ENCODE data around the gene EEF1G.
"Not testable (repeated sequence)": the region's sequence is repeated elsewhere in the genome, so short reads cannot be mapped to it uniquely, and the experiment has no call there.

Gene EEF1G

GRCh38 chr11:62603776-62604299 is 30.1 kb upstream of the EEF1G start:
- no peak for DNase-seq (ENCODE audit: extremely low read depth in 1 of 2, low read depth in 1 of 2)

GRCh38 chr11:62603072-62603408 is 29.3 kb upstream of the EEF1G start:
- DNase-seq (ENCODE audit: extremely low read depth in 1 of 2, low read depth in 1 of 2): no peak

GRCh38 chr11:62602141-62603071 is 28.7 kb upstream of the EEF1G start:
- no peak for DNase-seq (ENCODE audit: extremely low read depth in 1 of 2, low read depth in 1 of 2)

GRCh38 chr11:62601372-62602140 is 27.9 kb upstream of the EEF1G start, which contains the start of gene MTA2:
TSS of gene MTA2 (minus strand) at chr11:62601865. CDS start at chr11:62601450, 415 bp downstream.
- peak; percentile 99 for DNase-seq (ENCODE audit: extremely low read depth in 1 of 2, low read depth in 1 of 2)

GRCh38 chr11:62601122-62601371 is 27.4 kb upstream of the EEF1G start:
- no peak for DNase-seq (ENCODE audit: extremely low read depth in 1 of 2, low read depth in 1 of 2)

- DNase-seq (ENCODE audit: extremely low read depth in 1 of 2, low read depth in 1 of 2): no peak
Measured at GRCh38 chr11:62600367-62601121, 26.9 kb upstream of the EEF1G start.

- no peak for DNase-seq (ENCODE audit: extremely low read depth in 1 of 2, low read depth in 1 of 2)
Measured at GRCh38 chr11:62599901-62600300, 26.2 kb upstream of the EEF1G start.

GRCh38 chr11:62599069-62599696 is 25.5 kb upstream of the EEF1G start:
- peak; percentile 91 to 98 for DNase-seq (ENCODE audit: extremely low read depth in 1 of 2, low read depth in 1 of 2)

- no peak for DNase-seq (ENCODE audit: extremely low read depth in 1 of 2, low read depth in 1 of 2)
Measured at GRCh38 chr11:62595124-62595523, 21.4 kb upstream of the EEF1G start.

- DNase-seq (ENCODE audit: extremely low read depth in 1 of 2, low read depth in 1 of 2): peak in 1 of 2 donors; percentile 68
Measured at GRCh38 chr11:62593434-62594044, 19.8 kb upstream of the EEF1G start.

- DNase-seq (ENCODE audit: extremely low read depth in 1 of 2, low read depth in 1 of 2): no peak
Measured at GRCh38 chr11:62592989-62593421, 19.3 kb upstream of the EEF1G start.

- no peak for DNase-seq (ENCODE audit: extremely low read depth in 1 of 2, low read depth in 1 of 2)
Measured at GRCh38 chr11:62592146-62592815, 18.6 kb upstream of the EEF1G start.

- peak; percentile 87 to 95 for DNase-seq (ENCODE audit: extremely low read depth in 1 of 2, low read depth in 1 of 2)
Measured at GRCh38 chr11:62591448-62592145, 17.9 kb upstream of the EEF1G start, which contains the start of gene TUT1. TSS of gene TUT1 (minus strand) at chr11:62591523. CDS start at chr11:62591485, 38 bp downstream.

GRCh38 chr11:62588966-62589637 is 15.4 kb upstream of the EEF1G start:
- no peak for DNase-seq (ENCODE audit: extremely low read depth in 1 of 2, low read depth in 1 of 2)

GRCh38 chr11:62585356-62585755 is 11.7 kb upstream of the EEF1G start:
- DNase-seq (ENCODE audit: extremely low read depth in 1 of 2, low read depth in 1 of 2): not testable (repeated sequence)

- not testable (repeated sequence) for DNase-seq (ENCODE audit: extremely low read depth in 1 of 2, low read depth in 1 of 2)
Measured at GRCh38 chr11:62581735-62582134, 8.0 kb upstream of the EEF1G start.

- no peak for DNase-seq (ENCODE audit: extremely low read depth in 1 of 2, low read depth in 1 of 2)
Measured at GRCh38 chr11:62580959-62581715, 7.4 kb upstream of the EEF1G start.

GRCh38 chr11:62579252-62579651 is 5.6 kb upstream of the EEF1G start:
- DNase-seq (ENCODE audit: extremely low read depth in 1 of 2, low read depth in 1 of 2): no peak
